GM19397 (cell line): Measurements from ENCODE around the gene OCA2.
"Not testable (repeated sequence)": the region's sequence is repeated elsewhere in the genome, so short reads cannot be mapped to it uniquely, and the experiment has no call there.

ENCODE experiments used
- ATAC-seq: cut with Tn5 transposase; IDR thresholded peaks from one replicate; pipeline ENCODE4 v1.9.1; 2021; ENCODE audit warnings: mild to moderate bottlenecking, moderate library complexity; ENCODE audit not compliant: unreplicated experiment

Gene OCA2

DNA sequence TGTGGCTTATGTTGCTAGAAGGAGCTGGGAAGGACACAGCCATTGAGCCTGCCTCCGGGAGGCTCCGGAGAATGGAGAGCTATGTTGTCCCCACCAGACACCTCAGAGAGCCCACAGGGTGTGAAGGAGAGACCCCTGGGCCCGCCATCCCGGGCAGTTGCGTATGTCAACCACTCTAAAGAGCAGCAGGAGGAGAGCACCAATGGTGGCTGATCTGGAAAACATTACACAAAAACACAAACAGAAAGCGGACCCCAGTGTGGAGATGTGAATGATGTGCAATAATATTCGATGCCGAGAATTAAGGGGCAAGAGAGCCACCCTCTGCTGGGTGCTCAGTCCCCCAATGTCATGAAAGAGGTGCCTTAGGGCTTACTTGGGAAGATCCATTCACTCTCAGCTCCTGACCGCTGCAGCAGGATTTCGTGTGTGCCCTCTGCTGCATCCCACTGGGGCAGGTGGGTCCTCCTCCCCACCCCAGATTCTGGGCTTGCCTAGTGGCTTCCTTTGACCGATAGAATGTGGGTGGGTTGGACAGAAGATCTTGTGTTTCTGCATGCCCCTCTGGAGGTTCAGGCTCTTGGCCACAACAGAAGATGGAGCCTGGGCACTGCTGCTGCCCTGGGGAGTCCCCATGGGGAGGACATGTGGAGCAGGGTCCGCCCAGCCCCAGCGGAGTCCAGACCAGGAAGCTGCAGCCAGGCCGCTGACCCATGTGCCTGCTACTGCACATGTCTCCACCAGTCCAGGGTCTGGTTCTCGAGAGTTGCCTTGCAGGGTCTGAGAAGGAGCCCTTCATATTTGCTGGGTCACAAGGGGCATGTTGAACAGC is 245.3 kb downstream of the OCA2 start:
- ATAC-seq, result no peak

DNA sequence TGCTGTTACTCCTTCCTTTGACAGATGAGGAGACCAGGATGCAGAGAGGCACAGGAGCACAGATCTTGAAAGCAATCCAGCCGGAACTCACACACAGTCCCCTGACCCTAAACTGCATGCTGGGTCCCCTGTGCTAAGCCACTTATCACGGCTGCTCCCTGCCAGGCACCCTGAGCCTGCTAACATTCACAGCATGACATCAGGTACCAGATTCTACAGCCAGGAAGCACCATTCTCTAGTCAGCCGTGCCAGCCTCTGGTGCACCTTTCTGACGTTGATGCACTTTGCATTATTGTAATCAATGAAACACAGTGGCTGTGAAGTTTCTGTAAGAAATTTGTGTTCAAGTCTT is 247.3 kb downstream of the OCA2 start:
- no peak for ATAC-seq

DNA sequence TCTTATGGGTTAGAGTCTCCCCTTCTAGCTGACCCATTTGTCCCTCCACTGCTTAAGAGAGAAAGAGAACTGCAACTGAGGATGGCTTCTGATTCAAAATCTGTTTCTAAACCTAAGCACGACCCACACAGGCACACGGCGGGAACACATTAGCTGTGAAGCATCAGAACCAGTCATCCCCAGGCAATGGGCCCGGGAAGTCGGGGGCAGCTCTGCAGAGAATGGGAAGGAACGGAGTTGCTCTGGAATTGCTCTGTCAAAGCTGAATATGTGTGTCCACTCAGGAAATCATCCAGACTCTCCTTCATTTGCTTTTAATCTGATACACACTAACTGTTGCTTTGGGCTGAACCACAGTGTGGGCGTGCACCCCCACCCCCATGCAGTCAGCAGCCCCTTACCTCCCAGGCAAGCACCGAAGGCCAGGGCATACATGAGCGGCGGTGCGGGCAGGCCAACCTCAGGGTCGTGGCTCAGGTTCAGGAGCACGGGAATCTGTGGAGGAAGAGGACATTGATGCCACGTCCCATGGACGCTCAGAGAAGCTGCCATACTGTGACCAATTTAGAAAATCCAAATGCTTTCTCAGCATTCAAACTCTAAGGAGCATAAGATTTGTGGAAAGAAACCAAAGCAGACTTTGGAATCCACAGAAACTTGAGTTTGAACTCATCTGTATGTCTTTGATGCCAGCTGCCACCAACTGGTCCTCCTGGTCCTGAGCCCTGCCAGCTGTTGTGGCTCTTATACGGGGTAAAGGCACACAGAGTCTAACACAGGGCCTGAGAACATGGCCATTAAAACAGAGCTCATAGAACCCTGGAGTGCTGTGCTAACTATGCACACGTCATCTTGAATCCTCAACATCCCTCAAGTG is 247.9 kb downstream of the OCA2 start:
- no peak for ATAC-seq

DNA sequence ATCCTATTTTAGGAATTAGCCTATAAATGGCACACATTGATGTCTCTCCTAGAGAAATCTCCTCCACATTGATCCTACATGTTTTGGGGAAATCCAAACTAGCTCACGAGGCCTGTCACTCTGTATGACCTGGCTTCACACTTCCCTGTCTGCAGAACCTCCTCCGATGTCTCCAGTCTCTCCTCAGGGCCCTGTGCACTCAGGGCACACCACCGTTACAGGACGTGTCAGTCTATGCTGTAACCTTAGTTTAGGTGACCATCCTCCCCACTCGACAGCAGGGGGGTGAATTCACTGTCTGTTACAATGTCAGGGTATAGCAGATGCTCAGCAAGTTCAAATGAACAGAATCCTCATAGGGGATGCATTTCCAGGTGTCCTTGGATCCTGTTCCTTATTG is 249.1 kb downstream of the OCA2 start:
- no peak for ATAC-seq

DNA sequence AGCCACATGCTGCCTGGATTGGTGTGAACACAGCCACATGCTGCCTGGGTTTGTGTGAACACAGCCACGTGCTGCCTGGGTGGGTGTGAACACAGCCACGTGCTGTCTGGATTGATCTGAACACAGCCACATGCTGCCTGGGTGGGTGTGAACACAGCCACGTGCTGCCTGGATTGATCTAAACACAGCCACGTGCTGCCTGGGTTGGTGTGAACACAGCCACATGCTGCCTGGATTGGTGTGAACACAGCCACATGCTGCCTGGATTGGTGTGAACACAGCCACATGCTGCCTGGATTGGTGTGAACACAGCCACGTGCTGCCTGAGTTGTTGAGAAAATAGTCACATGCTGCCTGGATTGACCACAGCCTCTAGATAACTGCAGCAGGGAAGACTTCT is 250.2 kb downstream of the OCA2 start:
- ATAC-seq, result not testable (repeated sequence)

DNA sequence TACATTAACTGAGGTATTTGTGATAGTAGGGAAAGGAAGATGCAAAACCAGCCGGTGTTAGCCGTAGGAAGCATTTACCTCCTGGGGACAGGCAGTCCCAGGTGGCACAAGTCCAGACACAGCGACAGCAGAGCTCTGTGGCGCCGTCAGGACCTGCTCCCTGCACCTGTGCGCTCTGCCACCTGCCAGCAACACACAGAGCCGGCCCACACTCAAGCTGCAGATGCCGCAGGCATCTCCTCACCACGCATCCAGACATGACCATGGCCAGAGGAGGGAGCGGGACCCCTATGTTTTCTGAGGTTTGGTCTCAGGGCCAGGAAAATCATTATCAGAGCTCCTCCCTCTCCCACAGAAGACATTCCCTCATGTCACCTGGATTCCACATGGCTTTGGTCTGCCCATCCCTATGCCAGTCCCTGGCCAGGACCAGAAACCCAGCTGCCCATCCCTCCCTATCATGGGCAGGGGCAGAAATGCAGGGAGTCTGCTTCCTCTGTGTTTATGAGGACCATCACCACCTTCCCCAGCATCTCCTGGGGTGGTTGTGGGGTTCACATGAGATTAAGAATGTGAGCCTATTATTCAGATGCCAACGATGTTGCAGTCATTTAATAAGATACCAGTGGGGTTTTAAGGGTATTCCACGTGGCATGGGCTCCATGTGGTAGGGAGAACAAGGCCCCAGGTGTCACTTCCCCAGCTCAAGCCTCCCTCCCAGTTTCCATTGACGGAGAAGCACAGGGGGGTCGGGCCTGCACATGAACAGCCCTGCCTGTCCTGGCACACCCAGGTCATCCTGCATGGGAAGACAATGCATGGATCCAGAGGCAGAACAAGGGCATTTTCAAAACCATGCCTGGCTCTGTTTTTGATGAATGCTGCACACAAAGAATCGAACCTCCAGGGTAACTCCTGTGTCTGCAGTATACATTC is 251.1 kb downstream of the OCA2 start:
- no peak for ATAC-seq

DNA sequence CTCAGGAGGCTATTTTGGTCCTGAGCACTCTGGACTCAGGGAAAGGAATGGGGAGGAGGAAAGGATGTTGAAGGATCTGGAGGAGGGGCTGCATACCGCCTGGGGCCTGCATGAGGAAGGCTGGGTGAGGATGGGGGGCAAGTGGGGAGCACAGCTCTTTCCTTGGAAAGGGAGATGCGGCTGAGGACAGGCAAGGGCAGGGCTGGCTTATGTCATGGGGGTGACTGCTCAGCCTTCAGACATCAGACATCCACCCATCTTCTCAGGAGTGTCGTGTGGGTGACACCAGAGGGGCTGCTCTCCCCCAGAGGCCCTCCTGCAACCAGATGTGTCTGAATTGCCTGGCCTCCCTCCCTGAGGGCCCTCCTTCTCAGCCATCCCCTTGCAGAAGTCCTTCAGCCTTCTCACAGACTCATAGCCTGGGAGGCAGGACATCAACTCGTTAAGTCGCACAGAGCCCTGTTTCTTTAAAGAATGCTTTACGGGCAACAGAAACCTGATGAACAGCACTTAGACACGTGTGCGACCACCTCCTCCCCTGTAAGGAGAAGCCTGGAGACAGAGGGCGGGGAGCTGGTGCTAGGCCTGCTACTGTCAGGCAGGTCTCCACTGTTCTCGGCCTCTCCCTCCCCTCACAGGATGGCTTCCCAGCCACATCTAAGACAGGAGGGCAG is 252.3 kb downstream of the OCA2 start:
- ATAC-seq, result no peak

DNA sequence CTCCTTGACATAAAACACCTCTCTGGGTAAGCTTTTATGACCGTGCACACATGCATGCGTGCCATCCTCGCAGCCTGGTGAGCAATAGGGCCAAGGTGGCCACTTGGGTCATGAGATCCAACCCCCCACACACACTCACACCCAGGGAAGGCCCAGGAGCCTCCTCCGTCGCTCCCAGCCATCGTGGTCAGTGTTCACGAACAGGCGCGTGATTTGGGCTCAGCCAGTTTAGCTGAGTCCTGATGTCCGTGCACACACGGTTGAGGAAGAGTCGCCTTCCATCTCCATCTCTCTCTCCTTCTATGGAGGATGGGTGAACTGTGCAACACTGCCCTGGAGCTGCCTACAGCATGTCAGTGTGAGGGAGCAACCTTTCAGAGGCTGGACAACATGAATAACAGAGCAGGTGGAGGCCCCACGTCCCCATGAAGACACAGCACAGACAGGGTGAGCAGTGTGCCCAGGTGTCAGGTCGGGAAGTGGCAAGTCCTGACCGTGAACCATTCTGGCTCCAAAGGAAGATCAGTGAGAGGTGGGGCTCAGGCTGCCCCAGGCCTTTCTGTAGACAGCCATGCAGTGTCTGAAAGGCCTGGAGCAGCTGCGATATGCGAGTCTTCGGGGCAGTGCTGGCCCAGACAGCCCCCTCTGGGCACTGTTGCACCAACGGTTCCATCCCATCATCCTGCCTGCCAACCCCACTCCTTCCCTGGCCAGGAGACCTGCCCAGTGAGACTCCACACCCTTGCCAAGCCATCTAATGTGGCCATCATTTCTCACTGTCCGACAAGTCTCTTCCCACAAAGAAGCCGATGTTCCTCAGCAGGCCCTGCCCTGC is 253.4 kb downstream of the OCA2 start:
- ATAC-seq, result no peak

DNA sequence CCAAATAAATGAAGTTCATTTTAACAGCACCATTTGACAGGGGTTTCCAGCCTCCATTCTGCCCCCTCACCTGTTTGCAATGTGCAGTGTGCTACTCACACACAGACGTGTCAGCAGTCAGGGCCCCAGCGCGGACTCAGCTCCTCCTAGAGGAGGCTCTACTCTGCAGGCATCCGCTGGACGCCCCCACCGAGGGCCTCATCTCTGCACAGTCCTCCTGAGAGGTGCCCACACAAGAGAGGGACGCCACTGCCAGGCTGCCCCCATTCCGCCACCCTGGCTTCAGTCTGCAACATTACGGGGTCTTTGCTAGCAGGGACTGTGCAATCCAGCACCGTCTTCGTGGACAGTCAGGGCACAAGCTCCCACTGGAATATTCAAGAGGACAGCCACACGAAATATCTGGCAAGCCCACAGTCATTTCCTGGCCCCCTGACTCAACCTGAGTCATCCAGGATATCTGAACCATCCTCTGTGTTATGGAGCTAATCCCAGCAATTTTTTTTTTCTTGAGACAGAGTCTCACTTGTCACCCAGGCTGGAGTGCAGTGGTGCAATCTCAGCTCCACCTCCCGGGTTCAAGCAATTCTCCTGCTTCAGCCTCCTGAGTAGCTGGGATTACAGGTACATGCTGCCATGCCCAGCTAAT is 255.0 kb downstream of the OCA2 start:
- ATAC-seq, result no peak

DNA sequence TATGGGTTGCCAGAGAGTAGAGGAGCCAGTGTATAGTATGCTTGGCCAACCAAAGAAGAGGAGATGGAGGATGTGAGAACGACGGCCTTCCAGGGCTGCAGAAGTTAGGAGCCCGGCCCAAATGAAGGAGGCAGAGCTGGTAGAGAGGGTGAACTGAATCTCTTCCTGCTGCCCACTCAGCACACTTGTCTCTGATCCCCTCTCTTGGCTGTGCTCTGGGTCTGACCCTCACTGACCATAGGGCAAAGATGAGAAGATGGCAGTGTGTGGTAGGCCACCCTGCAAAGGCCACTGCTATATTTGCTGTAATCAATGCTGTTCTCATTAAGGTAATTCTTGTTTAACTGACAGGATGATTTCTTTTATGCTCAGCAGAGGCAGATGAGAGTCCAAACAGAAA is 256.0 kb downstream of the OCA2 start:
- no peak for ATAC-seq

DNA sequence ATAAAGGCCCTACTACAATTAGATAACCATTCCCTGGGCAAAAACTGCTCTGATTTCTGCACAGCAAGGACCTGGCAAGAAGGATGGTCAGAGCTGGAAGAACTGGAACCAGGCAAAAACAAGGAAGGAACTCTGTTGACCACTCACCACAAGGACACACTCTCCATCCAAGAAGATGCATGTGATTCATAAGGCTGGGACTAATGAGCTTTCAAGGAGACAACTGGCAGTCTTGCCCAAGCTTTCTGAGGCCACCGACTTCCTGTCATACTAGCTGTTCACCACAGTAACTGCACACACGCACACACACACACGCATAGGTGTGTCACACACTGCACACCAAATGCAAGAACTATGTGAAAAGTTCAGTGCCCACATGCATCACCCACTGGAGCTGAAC is 256.6 kb downstream of the OCA2 start:
- ATAC-seq, result no peak

DNA sequence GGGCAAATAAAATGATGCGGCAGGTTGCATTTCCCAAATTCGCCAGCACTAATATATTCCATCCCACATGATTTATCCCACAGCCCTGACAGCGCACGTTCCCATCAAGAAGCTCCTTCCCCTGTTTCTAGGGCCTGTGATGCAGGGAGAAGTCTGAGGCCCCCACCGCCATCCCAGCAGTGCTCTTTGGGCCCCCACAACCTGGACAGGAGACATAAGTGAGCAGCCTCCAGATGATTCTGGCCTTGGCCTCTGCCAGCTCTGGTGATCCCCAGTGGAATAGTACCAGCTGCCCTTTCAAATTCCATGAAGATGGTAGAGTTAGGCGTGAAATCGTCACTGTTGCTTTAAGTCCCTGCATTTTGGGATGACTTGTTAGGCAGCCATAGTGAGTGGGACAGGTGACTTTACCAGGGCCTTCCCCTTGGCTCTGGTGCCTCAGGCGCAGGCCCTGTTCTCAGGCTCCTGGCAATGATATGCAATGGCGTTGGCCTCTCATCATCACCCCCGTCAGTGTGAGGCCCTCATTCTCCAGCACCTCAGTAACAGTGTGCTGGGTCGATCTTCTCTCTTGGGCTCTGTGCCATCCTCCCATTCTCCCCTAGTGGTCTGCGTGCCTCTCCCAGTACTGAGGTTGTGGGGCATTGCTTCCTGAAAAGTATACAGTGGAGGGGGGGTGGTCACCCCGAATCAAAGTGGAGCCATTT is 263.7 kb downstream of the OCA2 start:
- ATAC-seq, result no peak

DNA sequence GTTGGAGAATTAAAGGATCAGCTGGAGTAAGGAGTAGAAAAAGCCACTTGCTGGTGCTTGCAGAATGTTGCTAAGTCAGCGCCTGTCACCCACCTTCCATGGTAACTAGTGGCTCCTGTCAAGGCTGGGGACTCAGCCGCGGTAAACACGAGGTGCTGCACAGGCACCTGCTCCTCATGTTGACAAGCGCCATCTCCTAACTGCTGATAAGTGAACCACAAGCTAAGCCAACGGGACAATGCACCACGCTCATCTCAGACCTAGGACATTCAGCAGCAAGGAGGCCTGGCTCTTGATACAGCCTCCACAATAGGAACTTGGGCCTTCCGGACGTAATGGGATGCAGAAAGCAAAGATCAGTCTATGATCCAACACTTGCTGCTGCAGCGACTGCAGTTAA is 264.4 kb downstream of the OCA2 start:
- no peak for ATAC-seq

DNA sequence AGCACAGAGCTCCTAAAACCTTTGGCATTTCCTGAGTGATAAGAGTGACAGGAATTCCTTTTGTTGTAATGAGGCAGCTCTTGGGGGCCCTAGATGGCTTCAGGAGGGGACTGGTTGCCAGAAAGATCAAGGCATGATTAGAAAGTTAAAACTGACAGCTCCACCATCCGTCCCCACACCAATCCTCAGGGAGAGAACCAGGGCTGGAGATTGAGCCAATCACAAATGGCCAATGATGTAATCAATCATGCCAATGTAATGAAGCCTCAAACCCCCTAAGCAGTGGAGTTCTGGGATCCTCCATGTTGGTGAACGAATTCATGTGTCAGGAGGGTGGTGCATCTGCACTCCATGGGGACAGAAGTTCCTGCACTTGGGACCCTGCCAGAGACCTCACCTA is 265.1 kb downstream of the OCA2 start:
- no peak for ATAC-seq

DNA sequence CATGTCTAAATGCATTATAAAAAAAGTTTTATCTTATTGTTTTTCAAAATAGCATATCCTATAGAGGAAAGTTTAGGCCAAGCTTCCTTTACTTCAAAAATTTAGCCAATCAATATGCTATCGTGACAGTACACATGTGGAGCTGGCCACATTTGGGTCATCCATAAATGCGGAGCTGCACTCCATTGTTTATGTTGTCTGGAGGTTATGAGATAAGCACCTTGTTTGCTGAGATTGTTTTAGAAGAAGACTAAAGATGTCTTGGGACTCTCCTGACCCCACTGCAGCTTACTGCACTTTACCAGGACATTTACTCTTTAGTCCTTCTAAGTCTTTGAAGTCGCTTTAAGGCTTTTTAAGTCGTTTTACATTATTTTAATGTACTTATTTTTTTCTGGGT is 265.9 kb downstream of the OCA2 start:
- ATAC-seq, result no peak

DNA sequence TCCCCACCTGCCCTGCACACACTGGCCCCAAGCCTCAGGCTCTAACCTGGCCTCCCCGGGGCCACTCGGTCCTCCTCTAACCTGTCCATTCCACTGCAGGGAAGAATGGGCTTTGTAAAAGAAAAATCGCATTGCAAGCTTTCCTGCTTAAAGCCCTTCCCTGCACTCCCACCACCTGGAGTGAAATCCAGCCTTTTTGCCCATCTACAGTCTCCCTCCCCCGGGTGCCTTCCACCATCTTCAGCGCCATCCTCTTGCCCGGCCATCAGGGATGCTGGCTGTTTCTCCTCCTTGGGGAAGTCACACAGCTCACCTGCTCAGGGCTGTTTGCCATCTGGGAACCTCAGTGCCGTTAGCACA is 266.9 kb downstream of the OCA2 start:
- no peak for ATAC-seq

DNA sequence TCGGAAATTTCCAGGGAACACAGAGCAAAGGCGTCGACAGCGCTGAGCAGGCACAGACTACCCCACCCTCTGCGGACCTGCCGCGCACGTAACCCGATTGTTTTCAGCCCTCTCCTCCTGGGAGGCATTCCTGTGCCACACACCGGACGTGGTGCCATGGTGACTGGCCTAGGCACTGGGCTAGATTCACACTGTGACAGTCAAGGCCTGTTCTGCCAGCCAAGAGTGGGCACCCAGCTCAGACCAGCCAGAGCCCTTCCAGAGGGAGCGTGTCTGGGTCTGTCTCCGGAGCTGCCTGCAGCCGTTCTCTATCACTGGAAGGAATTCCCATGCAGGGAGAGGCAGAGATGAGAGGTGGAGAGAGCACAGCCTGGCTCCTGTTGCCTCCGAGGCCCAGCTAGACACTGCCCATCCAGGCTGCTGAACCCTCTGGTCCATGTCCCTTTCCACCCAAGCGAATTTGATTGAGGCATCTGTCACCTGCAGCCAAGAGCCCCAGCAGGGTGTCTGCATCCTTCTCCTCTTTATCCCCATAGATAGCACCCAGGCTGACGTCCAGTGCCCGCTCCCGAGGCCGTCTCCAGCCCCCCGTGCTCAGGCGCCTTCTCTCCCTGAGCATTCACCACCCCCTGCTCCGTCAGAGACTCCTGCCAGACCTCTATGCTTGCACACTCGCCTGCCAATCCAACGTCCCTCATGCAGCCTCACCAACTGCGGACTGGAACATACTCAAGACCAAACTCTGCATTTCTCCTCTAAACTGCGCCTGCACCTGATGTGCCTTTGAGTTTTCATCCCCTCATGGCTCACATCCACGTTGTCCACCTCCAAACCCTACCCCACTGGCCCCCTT is 267.5 kb downstream of the OCA2 start:
- ATAC-seq, result no peak

DNA sequence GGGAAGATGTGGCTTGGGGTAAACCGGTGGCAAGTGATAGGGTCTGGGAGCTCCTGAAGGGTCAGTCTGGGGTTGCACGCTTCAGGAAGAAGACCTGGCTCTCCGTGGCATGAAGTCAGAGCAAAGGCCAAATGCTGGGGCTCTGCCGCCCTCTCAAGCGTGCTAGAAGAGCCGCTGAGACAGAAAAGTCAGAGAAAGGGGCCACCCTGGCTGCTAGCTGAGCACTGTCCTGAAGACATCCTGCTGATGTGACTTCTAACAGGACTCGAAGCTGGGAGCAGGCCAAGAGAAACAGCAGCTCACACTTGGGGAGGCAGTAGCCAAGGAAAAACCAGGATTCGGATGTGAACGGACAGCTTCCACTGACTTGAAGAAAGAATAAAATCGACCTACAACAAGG is 270.4 kb downstream of the OCA2 start:
- ATAC-seq, result no peak
